Esophagus muscularis mucosa (tissue), 4 donors: ENCODE data around the gene CACNG8. TPM values are rescaled to one million over a fixed set of nuclear protein-coding genes. Genes with fewer than 3 reads are reported as not detected.

ENCODE experiments used
- DNase-seq: peaks from one replicate; pipeline ENCODE4 v3.0.0-alpha.2; 2017; ENCODE audit errors: extremely low spot score
- H3K27ac ChIP-seq, 4 donors: fragments of 200-600 bp; sonication (generic); replicated peaks in 1 of 4; 1 replicate in 3 of 4; 2 replicates in 1 of 4; pipeline ENCODE4 v1.5.1; 2016 to 2019; ENCODE audit warnings: mild to moderate bottlenecking in 1 of 4
- H3K27me3 ChIP-seq, 4 donors: fragments of 200-600 bp; sonication (generic); one replicate each; pipeline versions ENCODE4 v1.5.1 to v1.6.0; 2016 to 2019
- H3K36me3 ChIP-seq, 4 donors: fragments of 200-600 bp; sonication (generic); one replicate each; pipeline ENCODE4 v1.5.1; 2016 to 2019
- H3K4me1 ChIP-seq, 4 donors: fragments of 200-600 bp; sonication (generic); one replicate each; pipeline ENCODE4 v1.5.1; 2016 to 2019
- H3K4me3 ChIP-seq, 4 donors: fragments of 200-600 bp; sonication (generic); 1 replicate in 2 of 4; 2 replicates in 2 of 4; pipeline ENCODE4 v1.5.1; 2016 to 2019; ENCODE audit warnings: mild to moderate bottlenecking in 4 of 4, moderate library complexity in 1 of 4
- H3K9me3 ChIP-seq, 4 donors: fragments of 200-600 bp; sonication (generic); 1 replicate in 3 of 4; 2 replicates in 1 of 4; pipeline ENCODE4 v1.5.1; 2016 to 2019
- EP300 ChIP-seq: sonication (generic); formaldehyde crosslinking; IDR thresholded peaks from one replicate; pipeline ENCODE4 v1.6.1; 2017; ENCODE audit warnings: antibody characterized with exemption
- POLR2A ChIP-seq: fragments of 450-650 bp; IDR thresholded peaks from one replicate; pipeline ENCODE4 v1.6.1; 2017; ENCODE audit warnings: antibody characterized with exemption, moderate library complexity, mild to moderate bottlenecking, low read depth
- POLR2AphosphoS5 ChIP-seq, 2 donors: sonication (generic); formaldehyde crosslinking; IDR thresholded peaks; one replicate each; pipeline ENCODE4 v1.6.1; 2017; ENCODE audit warnings: antibody characterized with exemption in 2 of 2
- WGBS: methylation state at CpG from one replicate; pipeline ENCODE4 v1.1.5; 2018; 5-methylcytosine and 5-hydroxymethylcytosine counted together
- intact Hi-C: fragments of 100-400 bp; cut with DNase I; formaldehyde crosslinking; loops from one replicate; pipeline ENCODE4 v1.15.1; 2023
- total RNA-seq, 4 donors: library from RNA; depleted of rRNA; stranded (reverse); fragments of >200 nt; gene quantifications; one replicate each; pipeline versions ENCODE4 v1.1.0 to v1.2.1, GENCODE V29; 2016
- TF ChIP-seq, protein P1 (sequence below), 3 experiments: fragments of 200-600 bp in 2 of 3; fragments of 450-650 bp in 1 of 3; sonication (generic) in 2 of 3; IDR thresholded peaks; one replicate each; pipeline ENCODE4 v1.5.1; 2017 to 2019; ENCODE audit warnings: antibody characterized with exemption in 3 of 3, mild to moderate bottlenecking in 2 of 3, moderate library complexity in 1 of 3

CACNG8 gene
- total RNA-seq, 4 donors from 2014 or later: 0.06 TPM; not detected in 3

DNA sequence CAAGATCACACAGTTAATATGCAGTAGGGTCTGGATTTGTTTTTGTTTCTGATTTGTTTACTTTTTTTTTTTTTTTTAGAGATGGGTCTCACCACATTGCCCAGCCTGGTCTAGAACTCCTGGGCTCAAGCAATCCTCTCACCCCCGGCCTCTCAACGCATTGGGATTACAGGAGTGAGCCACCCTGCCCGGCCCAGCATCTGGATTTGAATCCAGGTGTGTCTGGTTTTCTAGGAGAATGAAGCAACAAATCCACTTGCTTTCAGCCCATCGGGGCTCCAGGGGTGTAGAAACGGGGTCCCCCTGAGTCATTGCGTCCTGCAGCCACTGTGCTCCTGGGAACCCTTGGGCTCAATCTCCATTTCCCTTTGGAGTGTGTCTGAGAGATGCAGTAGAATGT is 6.6 kb downstream of the CACNG8 start:
- Histone ChIP-seq H3K27ac (no peak overlapping the region), H3K36me3 (no peaks in the 10 kb centered on the region), H3K27me3 (peaks cover 0 to 82% (median 0%) of the 10 kb centered on the region in 4 donors), H3K4me1 (peaks cover 0 to 6% (median 0%) of the 10 kb centered on the region in 4 donors), H3K9me3 (no peaks in the 10 kb centered on the region), H3K4me3 (no peak overlapping the region)
- intact Hi-C loops: no loop called here
- TF ChIP-seq, protein P1, sequence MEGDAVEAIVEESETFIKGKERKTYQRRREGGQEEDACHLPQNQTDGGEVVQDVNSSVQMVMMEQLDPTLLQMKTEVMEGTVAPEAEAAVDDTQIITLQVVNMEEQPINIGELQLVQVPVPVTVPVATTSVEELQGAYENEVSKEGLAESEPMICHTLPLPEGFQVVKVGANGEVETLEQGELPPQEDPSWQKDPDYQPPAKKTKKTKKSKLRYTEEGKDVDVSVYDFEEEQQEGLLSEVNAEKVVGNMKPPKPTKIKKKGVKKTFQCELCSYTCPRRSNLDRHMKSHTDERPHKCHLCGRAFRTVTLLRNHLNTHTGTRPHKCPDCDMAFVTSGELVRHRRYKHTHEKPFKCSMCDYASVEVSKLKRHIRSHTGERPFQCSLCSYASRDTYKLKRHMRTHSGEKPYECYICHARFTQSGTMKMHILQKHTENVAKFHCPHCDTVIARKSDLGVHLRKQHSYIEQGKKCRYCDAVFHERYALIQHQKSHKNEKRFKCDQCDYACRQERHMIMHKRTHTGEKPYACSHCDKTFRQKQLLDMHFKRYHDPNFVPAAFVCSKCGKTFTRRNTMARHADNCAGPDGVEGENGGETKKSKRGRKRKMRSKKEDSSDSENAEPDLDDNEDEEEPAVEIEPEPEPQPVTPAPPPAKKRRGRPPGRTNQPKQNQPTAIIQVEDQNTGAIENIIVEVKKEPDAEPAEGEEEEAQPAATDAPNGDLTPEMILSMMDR (IDR thresholded peaks at IDR 0.05): no peak
- no peak for TF ChIP-seq POLR2A
- TF ChIP-seq POLR2AphosphoS5 (IDR thresholded peaks at IDR 0.05): no peak
- TF ChIP-seq EP300: no peak
- 94% methylated on average over 5 of the region's 6 CpGs for whole genome bisulfite sequencing
- no peak for DNase-seq

DNA sequence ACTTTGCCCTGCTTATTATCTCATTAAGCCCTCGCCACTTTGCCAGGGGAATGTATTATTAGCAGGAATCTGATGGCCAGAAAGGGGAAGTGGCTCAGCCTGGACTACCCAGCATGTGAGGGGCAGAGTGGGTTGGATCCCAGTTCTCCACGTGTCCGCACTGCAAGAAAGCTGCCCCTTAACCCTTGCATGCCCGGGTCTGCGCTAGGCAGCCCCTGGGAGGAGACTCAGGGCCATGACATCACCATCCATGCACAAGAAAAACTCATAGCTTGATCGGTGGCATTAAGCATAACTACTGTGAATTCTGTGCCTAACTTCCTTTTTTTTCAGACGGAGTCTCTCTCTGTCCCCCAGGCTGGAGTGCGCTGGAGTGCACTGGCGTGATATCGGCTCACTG is 8.9 kb downstream of the CACNG8 start:
- TF ChIP-seq POLR2AphosphoS5 (IDR thresholded peaks at IDR 0.05) (no peak), POLR2A (no peak), EP300 (no peak)
- TF ChIP-seq, protein P1 (IDR thresholded peaks at IDR 0.05): no peak
- WGBS: 62% methylated on average over 10 of the region's 10 CpGs
- H3K4me1 ChIP-seq: no peaks in the 10 kb centered on the region
- H3K9me3 ChIP-seq: no peaks in the 10 kb centered on the region
- H3K27me3 ChIP-seq: peaks cover 0 to 82% (median 0%) of the 10 kb centered on the region in 4 donors
- no peak overlapping the region for H3K4me3 ChIP-seq
- DNase-seq: no peak
- intact Hi-C loops: no loop called here
- H3K36me3 ChIP-seq: no peaks in the 10 kb centered on the region
- H3K27ac ChIP-seq: no peak overlapping the region

DNA sequence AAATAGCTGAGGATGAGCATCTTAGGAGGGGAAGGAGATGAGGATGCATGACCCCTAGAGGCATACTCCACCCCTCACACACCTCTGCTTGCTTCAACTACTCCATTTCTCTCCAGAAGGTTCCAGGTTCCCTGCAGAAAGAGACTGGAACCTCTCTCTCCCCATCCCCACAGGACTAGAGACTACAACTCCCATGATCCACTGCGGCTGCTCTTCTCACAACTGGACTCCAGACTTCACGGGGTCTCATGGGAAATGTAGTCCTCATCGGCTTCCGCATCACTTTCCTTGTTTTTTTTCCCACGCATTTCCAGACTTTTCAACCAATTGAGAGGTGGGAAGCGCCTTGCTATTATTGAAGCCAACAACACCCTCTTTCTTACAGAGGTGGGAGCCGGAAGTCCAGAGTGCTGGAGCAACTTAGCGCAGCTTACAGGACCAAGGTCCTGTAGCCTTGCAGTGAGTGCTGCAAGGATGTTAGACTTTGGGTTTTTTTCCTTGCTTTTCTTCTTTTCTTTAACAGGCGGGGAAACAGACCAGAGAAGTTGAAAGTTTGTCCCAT is 14.8 kb downstream of the CACNG8 start:
- peak in 1 of 2 donors; percentile 81 for TF ChIP-seq POLR2AphosphoS5 (IDR thresholded peaks at IDR 0.05)
- TF ChIP-seq POLR2A: no peak
- H3K27me3 ChIP-seq: peaks cover 0 to 98% (median 42%) of the 10 kb centered on the region in 4 donors
- 7% methylated on average over 9 of the region's 9 CpGs for WGBS
- peaks cover 19 to 43% (median 35%) of the 10 kb centered on the region in 4 donors for H3K4me1 ChIP-seq
- H3K36me3 ChIP-seq: no peaks in the 10 kb centered on the region
- H3K9me3 ChIP-seq: no peaks in the 10 kb centered on the region
- no peak for DNase-seq
- intact Hi-C loops: no loop called here
- no peak overlapping the region for H3K27ac ChIP-seq
- peak overlapping the region; percentile 29 to 48 (median 37) for H3K4me3 ChIP-seq

DNA sequence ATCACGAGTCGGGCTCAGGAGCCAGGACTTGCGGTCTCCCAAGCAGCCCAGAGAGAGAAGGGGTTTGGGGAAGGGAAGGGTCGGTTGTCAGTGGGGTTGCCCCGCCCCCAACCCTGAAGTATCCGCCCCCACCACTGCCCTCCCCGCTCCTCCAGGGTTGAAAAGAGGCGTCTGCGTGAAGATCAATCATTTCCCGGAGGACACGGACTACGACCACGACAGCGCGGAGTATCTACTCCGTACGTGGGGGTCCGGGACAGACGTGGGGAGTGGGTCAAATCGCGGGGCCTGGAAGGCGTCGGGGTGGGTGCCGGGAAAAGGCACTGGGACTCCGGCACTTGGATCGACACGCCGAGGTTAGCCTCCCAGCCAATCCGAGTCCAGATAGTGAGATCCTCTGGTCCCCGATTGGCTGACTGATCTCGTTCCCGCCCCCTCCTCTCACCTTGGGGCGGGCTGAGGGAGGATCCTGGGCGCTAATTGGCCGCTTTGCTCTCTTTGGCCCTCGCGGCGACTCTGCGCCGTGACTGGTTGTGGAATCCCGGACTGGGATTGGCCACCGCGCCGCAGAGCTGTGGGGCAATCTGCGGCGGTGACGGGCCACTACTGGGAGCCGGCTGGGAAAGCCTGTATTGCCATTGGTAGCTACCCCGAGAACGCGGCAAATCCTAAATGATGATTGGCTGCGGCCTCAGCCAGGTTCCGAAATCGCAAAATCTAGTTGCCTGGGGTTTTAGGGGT is 15.4 kb downstream of the CACNG8 start:
- Histone ChIP-seq H3K4me1 (peaks cover 19 to 50% (median 39%) of the 10 kb centered on the region in 4 donors), H3K9me3 (no peaks in the 10 kb centered on the region), H3K27me3 (peaks cover 0 to 98% (median 45%) of the 10 kb centered on the region in 4 donors), H3K27ac (no peak overlapping the region), H3K36me3 (no peaks in the 10 kb centered on the region), H3K4me3 (peak overlapping the region; percentile 29 to 48 (median 37))
- no peak for DNase-seq
- WGBS: 3% methylated on average over 13 of the region's 54 CpGs
- intact Hi-C loops: no loop called here
- TF ChIP-seq, protein P1 (IDR thresholded peaks at IDR 0.05): no peak
- no peak for TF ChIP-seq POLR2A
- no peak for TF ChIP-seq EP300
- no peak for TF ChIP-seq POLR2AphosphoS5 (IDR thresholded peaks at IDR 0.05)

DNA sequence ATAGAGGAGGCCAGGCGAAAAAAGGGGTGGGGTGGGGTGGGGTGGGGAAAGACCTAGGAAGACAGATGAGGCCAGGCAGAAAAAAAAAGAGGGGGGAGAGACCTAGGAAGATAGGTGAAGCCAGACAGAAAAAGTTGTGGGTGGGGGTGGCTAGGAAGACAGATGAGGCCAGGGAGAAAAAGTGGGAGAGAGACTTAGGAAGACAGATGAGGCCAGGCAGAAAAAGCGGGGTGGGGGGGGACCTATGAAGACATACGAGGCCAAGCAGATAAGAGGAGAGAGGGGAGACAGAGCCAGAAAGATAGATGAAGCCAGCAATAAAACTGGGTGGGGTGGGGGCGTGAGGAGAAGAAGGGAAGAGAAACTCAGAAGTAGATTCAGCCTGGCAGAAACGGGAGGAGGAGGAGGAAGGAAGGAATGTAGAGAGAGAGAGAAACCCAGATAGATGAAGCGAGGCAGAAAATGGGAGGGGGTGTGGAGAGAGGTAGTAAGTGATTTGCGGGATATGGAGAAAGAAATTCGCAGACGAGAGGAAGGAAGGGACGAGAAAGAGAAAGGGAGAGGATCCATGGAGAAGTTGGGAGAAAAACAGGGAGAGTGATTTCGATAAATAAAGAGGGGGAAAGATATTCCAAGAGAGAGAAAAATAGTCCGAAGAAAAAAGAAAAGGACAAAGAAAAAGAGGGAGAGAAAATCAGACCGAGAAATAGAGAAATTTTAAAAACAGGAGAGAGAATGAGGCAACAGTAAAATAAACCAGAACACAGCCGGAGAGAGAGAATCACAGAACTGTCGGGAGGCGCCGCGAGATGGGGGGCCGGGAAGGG is 16.5 kb downstream of the CACNG8 start:
- DNase-seq: no peak
- H3K27me3 ChIP-seq: peaks cover 0 to 99% (median 47%) of the 10 kb centered on the region in 4 donors

More for the DNA sequence above, 16.5 kb downstream of the CACNG8 start:
- Histone ChIP-seq H3K4me3 (peak overlapping the region in 3 of 4 donors; percentile 33 to 49 (median 35)), H3K9me3 (no peaks in the 10 kb centered on the region), H3K4me1 (peaks cover 19 to 50% (median 39%) of the 10 kb centered on the region in 4 donors), H3K27ac (no peak overlapping the region), H3K36me3 (no peaks in the 10 kb centered on the region)
- WGBS: 7% methylated on average over 19 of the region's 19 CpGs
- intact Hi-C loops: no loop called here
- TF ChIP-seq POLR2A (no peak), EP300 (no peak), POLR2AphosphoS5 (IDR thresholded peaks at IDR 0.05) (no peak)
- TF ChIP-seq, protein P1 (IDR thresholded peaks at IDR 0.05): no peak
